AG20443 (cell line): ENCODE data around the gene C10orf71.
A peak's percentile ranks its signal among the peaks of the same experiment; 100 is the strongest.

Experiments
- DNase-seq: peaks from one replicate; pipeline ENCODE4 v3.0.0; 2012; ENCODE audit warnings: low spot score, mixed read lengths

Gene C10orf71

GRCh38 chr10:49274886-49275285, 24.1 kb upstream of the C10orf71 start:
- no peak for DNase-seq

GRCh38 chr10:49275896-49276295, 23.1 kb upstream of the C10orf71 start:
- no peak for DNase-seq

GRCh38 chr10:49276596-49276995, 22.4 kb upstream of the C10orf71 start:
- no peak for DNase-seq

GRCh38 chr10:49277973-49278372, 21.0 kb upstream of the C10orf71 start:
- DNase-seq = no peak

GRCh38 chr10:49278497-49278981, 20.4 kb upstream of the C10orf71 start:
- no peak for DNase-seq

GRCh38 chr10:49279015-49279880, 19.7 kb upstream of the C10orf71 start:
- DNase-seq = no peak

GRCh38 chr10:49280001-49280408, 19.0 kb upstream of the C10orf71 start:
- DNase-seq = peak; percentile 71

- DNase-seq = no peak
Measured at GRCh38 chr10:49281461-49281860, 17.5 kb upstream of the C10orf71 start.

GRCh38 chr10:49282306-49282705, 16.7 kb upstream of the C10orf71 start:
- no peak for DNase-seq

GRCh38 chr10:49282879-49283341, 16.1 kb upstream of the C10orf71 start:
- no peak for DNase-seq

GRCh38 chr10:49283491-49283890, 15.5 kb upstream of the C10orf71 start:
- no peak for DNase-seq

GRCh38 chr10:49284356-49284755, 14.6 kb upstream of the C10orf71 start:
- no peak for DNase-seq

GRCh38 chr10:49285232-49285631, 13.7 kb upstream of the C10orf71 start:
- no peak for DNase-seq

GRCh38 chr10:49286686-49287085, 12.3 kb upstream of the C10orf71 start:
- DNase-seq = no peak

- DNase-seq = no peak
Measured at GRCh38 chr10:49287689-49288340, 11.2 kb upstream of the C10orf71 start.

GRCh38 chr10:49288341-49289065, 10.5 kb upstream of the C10orf71 start:
- no peak for DNase-seq

- DNase-seq = no peak
Measured at GRCh38 chr10:49289480-49289879, 9.5 kb upstream of the C10orf71 start.

- no peak for DNase-seq
Measured at GRCh38 chr10:49290131-49290530, 8.8 kb upstream of the C10orf71 start.

GRCh38 chr10:49290607-49291006, 8.4 kb upstream of the C10orf71 start:
- DNase-seq = no peak

- DNase-seq = no peak
Measured at GRCh38 chr10:49292565-49293207, 6.3 kb upstream of the C10orf71 start.

GRCh38 chr10:49293208-49293603, 5.8 kb upstream of the C10orf71 start:
- no peak for DNase-seq

GRCh38 chr10:49294731-49295130, 4.2 kb upstream of the C10orf71 start:
- no peak for DNase-seq
